IMR-90 (cell line): ENCODE data around the gene CUL4A. TPM values are rescaled to one million over a fixed set of nuclear protein-coding genes. Genes with fewer than 3 reads are reported as not detected.

ENCODE experiments used
- ATAC-seq: fragments of 200-7000 bp; cut with Tn5 transposase; 2 replicates; pipeline ENCODE4 v1.9.1; 2020; ENCODE audit warnings: low read depth, mild to moderate bottlenecking, moderate library complexity
- BruUV-seq: library from RNA; stranded (reverse); fragments of 400-500 nt; replicated peaks from 2 replicates; lab custom pipeline; 2021; lab: Mats Ljungman, UMichigan
- CTCF ChIA-PET: fragments of 300-600 bp; formaldehyde crosslinking; extraction: SDS; loops from one replicate; lab custom pipeline; 2021; ENCODE audit warnings: antibody characterized with exemption; lab: Yijun Ruan, JAX
- POLR2A ChIA-PET: fragments of 300-600 bp; sonication (Branson Sonifier 250); formaldehyde crosslinking; loops from one replicate; lab custom pipeline; 2022; ENCODE audit warnings: antibody characterized with exemption; ENCODE audit not compliant: unreplicated experiment; lab: Charles Lee
- DNase-seq: peaks from one replicate; pipeline ENCODE4 v3.0.0; 2013
- H2AFZ ChIP-seq: replicated peaks from 2 replicates; pipeline ENCODE3; 2013; ENCODE audit warnings: low read length, mild to moderate bottlenecking; ENCODE audit not compliant: poor library complexity
- H2AK5ac ChIP-seq: 2 replicates; pipeline ENCODE4 v1.6.1; 2013; ENCODE audit warnings: low read depth, low read length, inconsistent platforms
- H2AK9ac ChIP-seq: replicated peaks from 2 replicates; pipeline ENCODE3; 2013; ENCODE audit warnings: mild to moderate bottlenecking, low read depth, low read length, moderate library complexity; ENCODE audit not compliant: poor library complexity
- H2BK120ac ChIP-seq: 2 replicates; pipeline ENCODE4 v1.6.1; 2013; ENCODE audit warnings: low read depth, low read length, inconsistent platforms
- H2BK15ac ChIP-seq: 3 replicates; pipeline ENCODE4 v1.6.1; 2013; ENCODE audit warnings: low read depth, low read length, inconsistent platforms
- H2BK20ac ChIP-seq: 2 replicates; pipeline ENCODE4 v1.6.1; 2013; ENCODE audit warnings: low read depth, mild to moderate bottlenecking, inconsistent platforms, low read length, moderate library complexity
- H2BK5ac ChIP-seq: 2 replicates; pipeline ENCODE4 v1.6.1; 2013; ENCODE audit warnings: mild to moderate bottlenecking, low read depth, low read length, inconsistent platforms; ENCODE audit not compliant: poor library complexity, severe bottlenecking
- H3K14ac ChIP-seq: replicated peaks from 2 replicates; pipeline ENCODE4 v1.6.1; 2013; ENCODE audit warnings: low read depth, low read length, inconsistent platforms
- H3K18ac ChIP-seq: 2 replicates; pipeline ENCODE4 v1.6.1; 2013; ENCODE audit warnings: low read depth, low read length, control low read depth
- H3K23ac ChIP-seq: 2 replicates; pipeline ENCODE4 v1.6.1; 2013; ENCODE audit warnings: low read depth, low read length, inconsistent platforms
- H3K27ac ChIP-seq: 2 replicates; pipeline ENCODE4 v1.5.1; 2013; ENCODE audit warnings: mild to moderate bottlenecking, control low read depth, low read length; ENCODE audit not compliant: insufficient read depth
- H3K27me3 ChIP-seq: 2 replicates; pipeline ENCODE4 v1.6.1; 2013; ENCODE audit warnings: low read length; ENCODE audit not compliant: control insufficient read depth, insufficient read depth
- H3K36me3 ChIP-seq: 2 replicates; pipeline ENCODE4 v1.6.1; 2013; ENCODE audit warnings: low read length, mixed read lengths; ENCODE audit not compliant: control insufficient read depth, insufficient read depth
- H3K4ac ChIP-seq: 2 replicates; pipeline ENCODE4 v1.6.1; 2013; ENCODE audit warnings: low read depth, low read length, inconsistent platforms
- H3K4me1 ChIP-seq: 2 replicates; pipeline ENCODE4 v1.6.1; 2013; ENCODE audit warnings: low read length, mixed read lengths; ENCODE audit not compliant: control insufficient read depth, insufficient read depth
- H3K4me2 ChIP-seq: 2 replicates; pipeline ENCODE4 v1.6.1; 2013; ENCODE audit warnings: low read depth, mild to moderate bottlenecking, control low read depth, low read length, moderate library complexity
- H3K4me3 ChIP-seq: 2 replicates; pipeline ENCODE4 v1.5.1; 2013; ENCODE audit warnings: low read depth, mild to moderate bottlenecking, control low read depth, low read length, moderate library complexity; ENCODE audit not compliant: insufficient read depth
- H3K56ac ChIP-seq: 2 replicates; pipeline ENCODE4 v1.6.1; 2013; ENCODE audit warnings: low read length, inconsistent platforms; ENCODE audit not compliant: insufficient read depth; ENCODE audit errors: extremely low read depth
- H3K79me1 ChIP-seq, 2 experiments: 2 replicates each; pipeline ENCODE4 v1.6.1; 2013; ENCODE audit warnings: low read length in 2 of 2, inconsistent platforms in 1 of 2, low read depth in 1 of 2
- H3K9ac ChIP-seq: 2 replicates; pipeline ENCODE4 v1.6.1; 2013; ENCODE audit warnings: low read depth, low read length, control low read depth
- H3K9me1 ChIP-seq: 2 replicates; pipeline ENCODE4 v1.6.1; 2013; ENCODE audit warnings: low read length, inconsistent platforms; ENCODE audit not compliant: insufficient read depth
- H3K9me3 ChIP-seq: 2 replicates; pipeline ENCODE4 v1.6.1; 2013; ENCODE audit warnings: low read length; ENCODE audit not compliant: control insufficient read depth, insufficient read depth
- H4K20me1 ChIP-seq: 2 replicates; pipeline ENCODE4 v1.6.1; 2013; ENCODE audit warnings: low read length, inconsistent platforms; ENCODE audit not compliant: insufficient read depth
- H4K5ac ChIP-seq: 2 replicates; pipeline ENCODE4 v1.6.1; 2013; ENCODE audit warnings: mild to moderate bottlenecking, low read depth, low read length, control low read depth
- H4K8ac ChIP-seq, 2 experiments: 2 replicates each; pipeline ENCODE4 v1.6.1; 2013; ENCODE audit warnings: low read depth in 2 of 2, low read length in 2 of 2, control low read depth in 1 of 2, inconsistent platforms in 1 of 2
- H4K91ac ChIP-seq: 2 replicates; pipeline ENCODE4 v1.6.1; 2013; ENCODE audit warnings: low read depth, low read length, inconsistent platforms; ENCODE audit not compliant: insufficient read depth
- CEBPB ChIP-seq: IDR thresholded peaks from 2 replicates; pipeline ENCODE4 v1.6.1; 2012; ENCODE audit warnings: low read depth, low read length, improper control_type of control experiment
- CHD1 ChIP-seq: IDR thresholded peaks from 2 replicates; pipeline ENCODE4 v1.6.1; 2012; ENCODE audit warnings: low read depth, low read length, improper control_type of control experiment
- FOS ChIP-seq: fragments of 150-350 bp; IDR thresholded peaks from 2 replicates; pipeline ENCODE4 v1.6.1; 2016; ENCODE audit warnings: low read depth, low read length
- MAFK ChIP-seq: IDR thresholded peaks from 2 replicates; pipeline ENCODE4 v1.6.1; 2012; ENCODE audit warnings: low read depth, low read length, improper control_type of control experiment
- MAZ ChIP-seq: IDR thresholded peaks from 2 replicates; pipeline ENCODE4 v1.6.1; 2012; ENCODE audit warnings: low read depth, mild to moderate bottlenecking, low read length, improper control_type of control experiment, moderate library complexity, borderline replicate concordance
- MXI1 ChIP-seq: IDR thresholded peaks from 2 replicates; pipeline ENCODE4 v1.6.1; 2012; ENCODE audit warnings: low read depth, mild to moderate bottlenecking, low read length, moderate library complexity, borderline replicate concordance
- NFE2L2 ChIP-seq: fragments of 150-350 bp; IDR thresholded peaks from 2 replicates; pipeline ENCODE4 v1.6.1; 2016; ENCODE audit warnings: low read depth, mild to moderate bottlenecking, low read length
- POLR2A ChIP-seq: IDR thresholded peaks from 2 replicates; pipeline ENCODE4 v1.6.1; 2012; ENCODE audit warnings: mild to moderate bottlenecking, low read depth, low read length
- RAD21 ChIP-seq: IDR thresholded peaks from 2 replicates; pipeline ENCODE4 v1.6.1; 2012; ENCODE audit warnings: low read length, improper control_type of control experiment
- RFX5 ChIP-seq: IDR thresholded peaks from 2 replicates; pipeline ENCODE4 v1.8.0; 2012; ENCODE audit warnings: low read depth, mild to moderate bottlenecking, low read length, moderate library complexity
- SMC3 ChIP-seq: fragments of 150-350 bp; IDR thresholded peaks from 2 replicates; pipeline ENCODE4 v1.6.1; 2016; ENCODE audit warnings: low read depth, mild to moderate bottlenecking, antibody characterized with exemption, low read length, moderate library complexity
- WGBS, 2 experiments: methylation state at CpG; one replicate each; pipeline versions ENCODE4 v1.1.5 to v1.1.7; 2013; ENCODE audit warnings: missing lambda C conversion rate in 2 of 2; ENCODE audit not compliant: insufficient read length in 1 of 2; ENCODE audit errors: extremely low coverage in 2 of 2; 5-methylcytosine and 5-hydroxymethylcytosine counted together
- dilution Hi-C: fragments of 300-500 bp; cut with HindIII; formaldehyde crosslinking; loops from one replicate; pipeline ENCODE4 v1.14.3; 2018; ENCODE audit warnings: low sequenced_read_pairs; ENCODE audit not compliant: unreplicated experiment
- in situ Hi-C: fragments of 300-500 bp; cut with MboI; formaldehyde crosslinking; loops from 3 replicates; pipeline ENCODE4 v1.14.3; 2019; ENCODE audit warnings: low sequenced_read_pairs, inconsistent platforms, mixed read lengths
- intact Hi-C: fragments of 100-400 bp; cut with micrococcal nuclease; formaldehyde crosslinking; loops from 2 replicates; pipeline ENCODE4 v1.10.0; 2022
- polyA plus RNA-seq, 3 experiments: library from polyadenylated mRNA; depleted of rRNA; stranded (reverse); fragments of >200 nt; gene quantifications; 2 replicates each; pipeline ENCODE4 v1.2.3, GENCODE V29; 2012; ENCODE audit warnings: low replicate concordance in 1 of 3
- total RNA-seq: library from RNA; depleted of rRNA; stranded (reverse); fragments of >200 nt; gene quantifications from 2 replicates; pipeline ENCODE4 v1.2.3, GENCODE V29; 2012
- TF ChIP-seq, protein P1 (sequence below): conservative IDR thresholded peaks from 2 replicates; pipeline ENCODE4 v1.5.1; 2012; ENCODE audit warnings: mild to moderate bottlenecking, low read depth, low read length, improper control_type of control experiment
- TF ChIP-seq, protein P2 (sequence below): fragments of 150-350 bp; IDR thresholded peaks from 2 replicates; pipeline ENCODE4 v1.6.1; 2017; ENCODE audit warnings: mild to moderate bottlenecking, antibody characterized with exemption, low read length, low read depth

CUL4A gene
- total and polyA plus RNA-seq, 2 of the 4 experiments (the other 2 are of a cell fraction), result 86.0 to 146 TPM

DNA sequence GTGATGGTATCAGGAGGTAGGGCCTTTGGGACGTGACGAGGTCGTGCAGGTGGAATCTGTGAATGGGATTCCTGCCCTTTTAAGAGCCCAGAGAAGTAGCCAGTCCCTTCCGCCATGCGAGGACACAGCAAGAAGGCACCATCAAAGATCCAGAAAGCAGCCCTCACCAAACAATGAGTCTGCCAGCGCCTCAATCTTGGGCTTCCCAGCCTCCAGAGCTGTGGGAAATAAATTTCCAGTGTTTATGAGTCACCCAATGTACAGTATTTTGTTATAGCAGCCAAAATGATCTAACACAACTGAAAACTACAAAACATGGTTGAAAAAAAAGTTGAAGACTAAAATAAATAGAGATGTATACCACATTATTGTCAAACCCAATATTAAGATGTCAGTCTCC is 70.7 kb downstream of the CUL4A start:
- Histone ChIP-seq H2BK120ac (no peak overlapping the region), H4K91ac (no peak overlapping the region), H3K4me1 (no peaks in the 10 kb centered on the region; the same call in 1 of the 2 replicates), H2AK9ac (no peak overlapping the region), H2AK5ac (no peak overlapping the region), H4K20me1 (no peaks in the 10 kb centered on the region), H2AFZ (no peak overlapping the region), H2BK20ac (no peak overlapping the region), H3K23ac (no peak overlapping the region), H3K4me2 (no peak overlapping the region), H2BK5ac (no peak overlapping the region), H4K8ac (no peak overlapping the region), H3K9ac (no peak overlapping the region), H3K27me3 (peaks cover 6% of the 10 kb centered on the region; the same call in 1 of the 2 replicates), H3K79me1 (no peaks in the 10 kb centered on the region), H2BK15ac (no peak overlapping the region), H3K9me1 (no peaks in the 10 kb centered on the region), H3K9me3 (no peaks in the 10 kb centered on the region), H3K56ac (no peak overlapping the region), H3K36me3 (no peaks in the 10 kb centered on the region), H3K14ac (no peak overlapping the region), H3K27ac (no peak overlapping the region), H4K5ac (no peak overlapping the region), H3K4me3 (no peak overlapping the region), H3K4ac (no peak overlapping the region), H3K18ac (no peak overlapping the region)
- no TSS peak for BruUV-seq
- ATAC-seq, result no peak
- ChIA-PET CTCF (interaction anchor here (0.6 kb wide), 1 partner anchor 9 kb away, joined by 4 read pairs; no protein-coding TSS in a partner anchor), POLR2A (no interaction called here)
- in situ Hi-C loops, result no loop called here
- intact Hi-C loops, result no loop called here
- WGBS, 2 experiments, result no CpG with 5 or more reads among the region's 6 CpGs
- dilution Hi-C loops, result no loop called here
- no peak for DNase-seq
- TF ChIP-seq MAZ, result no peak
- TF ChIP-seq SMC3, result no peak
- TF ChIP-seq, protein P1, sequence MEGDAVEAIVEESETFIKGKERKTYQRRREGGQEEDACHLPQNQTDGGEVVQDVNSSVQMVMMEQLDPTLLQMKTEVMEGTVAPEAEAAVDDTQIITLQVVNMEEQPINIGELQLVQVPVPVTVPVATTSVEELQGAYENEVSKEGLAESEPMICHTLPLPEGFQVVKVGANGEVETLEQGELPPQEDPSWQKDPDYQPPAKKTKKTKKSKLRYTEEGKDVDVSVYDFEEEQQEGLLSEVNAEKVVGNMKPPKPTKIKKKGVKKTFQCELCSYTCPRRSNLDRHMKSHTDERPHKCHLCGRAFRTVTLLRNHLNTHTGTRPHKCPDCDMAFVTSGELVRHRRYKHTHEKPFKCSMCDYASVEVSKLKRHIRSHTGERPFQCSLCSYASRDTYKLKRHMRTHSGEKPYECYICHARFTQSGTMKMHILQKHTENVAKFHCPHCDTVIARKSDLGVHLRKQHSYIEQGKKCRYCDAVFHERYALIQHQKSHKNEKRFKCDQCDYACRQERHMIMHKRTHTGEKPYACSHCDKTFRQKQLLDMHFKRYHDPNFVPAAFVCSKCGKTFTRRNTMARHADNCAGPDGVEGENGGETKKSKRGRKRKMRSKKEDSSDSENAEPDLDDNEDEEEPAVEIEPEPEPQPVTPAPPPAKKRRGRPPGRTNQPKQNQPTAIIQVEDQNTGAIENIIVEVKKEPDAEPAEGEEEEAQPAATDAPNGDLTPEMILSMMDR, result no peak
- TF ChIP-seq NFE2L2, result no peak
- TF ChIP-seq, protein P2, sequence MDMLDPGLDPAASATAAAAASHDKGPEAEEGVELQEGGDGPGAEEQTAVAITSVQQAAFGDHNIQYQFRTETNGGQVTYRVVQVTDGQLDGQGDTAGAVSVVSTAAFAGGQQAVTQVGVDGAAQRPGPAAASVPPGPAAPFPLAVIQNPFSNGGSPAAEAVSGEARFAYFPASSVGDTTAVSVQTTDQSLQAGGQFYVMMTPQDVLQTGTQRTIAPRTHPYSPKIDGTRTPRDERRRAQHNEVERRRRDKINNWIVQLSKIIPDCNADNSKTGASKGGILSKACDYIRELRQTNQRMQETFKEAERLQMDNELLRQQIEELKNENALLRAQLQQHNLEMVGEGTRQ, result no peak
- TF ChIP-seq CEBPB, result no peak
- TF ChIP-seq POLR2A, result no peak
- TF ChIP-seq FOS, result no peak
- no peak for TF ChIP-seq MAFK
- TF ChIP-seq MXI1, result no peak
- no peak for TF ChIP-seq RFX5
- TF ChIP-seq RAD21, result no peak
- no peak for TF ChIP-seq CHD1
